Measurements from ENCODE around the gene TMIGD3. TPM values are rescaled to one million over a fixed set of nuclear protein-coding genes. Genes with fewer than 3 reads are reported as not detected.

TMIGD3 gene
- total RNA-seq, 1 donor from 2014 or later = not detected

- intact Hi-C loops (cut with micrococcal nuclease) = no loop called here
- no peak for DNase-seq (ENCODE audit: low spot score)
Observed at GRCh38 chr1:111468717-111469100, 34.7 kb downstream of the TMIGD3 start.

DNA sequence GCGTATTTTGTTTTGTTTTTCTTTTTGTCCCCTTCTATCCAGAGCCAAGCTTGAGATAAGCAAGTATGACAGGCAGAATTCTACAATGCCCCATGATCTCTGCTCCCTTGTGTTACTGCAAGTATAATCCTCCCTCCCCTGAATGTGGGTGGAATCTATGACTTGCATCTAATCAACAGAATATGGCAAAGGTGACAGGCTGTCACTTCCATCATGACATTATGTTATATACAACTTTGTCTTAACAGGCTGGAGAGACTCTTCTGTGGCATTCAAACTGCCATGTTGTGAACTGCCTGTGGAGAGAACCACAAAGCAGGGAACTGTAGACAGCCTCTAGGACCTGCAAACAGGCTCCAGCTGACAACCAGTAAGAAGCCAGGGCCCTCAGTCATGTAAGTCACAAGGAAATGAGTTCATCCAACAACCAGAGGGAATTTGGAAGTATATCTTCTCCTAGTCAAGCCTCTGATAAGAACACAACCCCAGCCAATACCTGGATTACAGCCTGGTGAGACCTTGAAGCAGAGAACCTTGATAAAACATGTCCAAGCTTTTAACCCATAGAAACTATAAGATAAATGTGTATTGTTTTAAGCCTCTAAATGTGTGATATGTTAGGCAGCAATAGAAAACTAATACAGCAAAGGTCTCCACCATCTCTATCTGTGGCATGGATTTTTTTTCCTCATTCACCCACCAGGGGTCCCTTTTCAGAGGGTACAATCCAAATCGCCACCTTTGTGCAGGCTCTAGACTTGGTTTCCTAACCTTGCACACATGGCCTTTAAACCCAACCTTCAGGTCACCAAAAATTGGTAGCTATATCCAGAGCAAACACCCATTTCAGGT is 35.3 kb downstream of the TMIGD3 start:
- H3K4me3 Mint-ChIP-seq = no peak overlapping the region
- H3K4me1 Mint-ChIP-seq (ENCODE audit: low read depth) = peaks cover 12% of the 10 kb centered on the region
- H3K27ac Mint-ChIP-seq = no peak overlapping the region
- no peaks in the 10 kb centered on the region for H3K27me3 Mint-ChIP-seq (ENCODE audit: insufficient read depth)
- no peaks in the 10 kb centered on the region for H3K9me3 Mint-ChIP-seq
- intact Hi-C loops (cut with micrococcal nuclease) = no loop called here
- no peak for DNase-seq (ENCODE audit: low spot score)
- H3K36me3 Mint-ChIP-seq (ENCODE audit: low read depth) = peaks cover 25% of the 10 kb centered on the region

More at GRCh38 chr1:111468717-111469100, 34.7 kb downstream of the TMIGD3 start:
- H3K9me3 Mint-ChIP-seq = no peaks in the 10 kb centered on the region
- no peak overlapping the region for H3K4me3 Mint-ChIP-seq
- peaks cover 13% of the 10 kb centered on the region for H3K4me1 Mint-ChIP-seq (ENCODE audit: low read depth)
- peaks cover under 1% of the 10 kb centered on the region for H3K27me3 Mint-ChIP-seq (ENCODE audit: insufficient read depth)
- peaks cover 21% of the 10 kb centered on the region for H3K36me3 Mint-ChIP-seq (ENCODE audit: low read depth)
- no peak overlapping the region for H3K27ac Mint-ChIP-seq

DNA sequence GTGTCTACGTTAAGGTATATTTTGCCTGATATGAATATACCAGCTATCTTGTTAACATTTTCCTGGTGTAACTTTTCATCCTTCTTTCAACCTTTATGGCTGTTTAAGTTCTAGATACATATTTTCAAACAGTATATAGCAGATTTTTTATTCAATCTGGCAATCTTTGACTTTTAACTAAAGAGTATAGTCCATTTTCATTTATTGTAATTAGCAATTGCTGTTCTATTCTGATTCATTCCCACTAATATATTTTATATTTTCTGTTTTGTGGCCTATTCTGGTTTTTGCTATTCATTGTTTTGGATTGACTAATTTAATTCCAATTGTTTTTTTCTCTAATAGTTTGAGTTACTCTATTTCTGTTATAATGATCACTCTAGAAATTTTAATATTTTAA is 37.0 kb downstream of the TMIGD3 start:
- Mint-ChIP-seq H3K27ac (no peak overlapping the region), H3K36me3 (ENCODE audit: low read depth) (peaks cover 33% of the 10 kb centered on the region), H3K4me1 (ENCODE audit: low read depth) (peaks cover 6% of the 10 kb centered on the region), H3K9me3 (no peaks in the 10 kb centered on the region), H3K27me3 (ENCODE audit: insufficient read depth) (no peaks in the 10 kb centered on the region), H3K4me3 (no peak overlapping the region)
- intact Hi-C loops (cut with micrococcal nuclease) = no loop called here
- no peak for DNase-seq (ENCODE audit: low spot score)

DNA sequence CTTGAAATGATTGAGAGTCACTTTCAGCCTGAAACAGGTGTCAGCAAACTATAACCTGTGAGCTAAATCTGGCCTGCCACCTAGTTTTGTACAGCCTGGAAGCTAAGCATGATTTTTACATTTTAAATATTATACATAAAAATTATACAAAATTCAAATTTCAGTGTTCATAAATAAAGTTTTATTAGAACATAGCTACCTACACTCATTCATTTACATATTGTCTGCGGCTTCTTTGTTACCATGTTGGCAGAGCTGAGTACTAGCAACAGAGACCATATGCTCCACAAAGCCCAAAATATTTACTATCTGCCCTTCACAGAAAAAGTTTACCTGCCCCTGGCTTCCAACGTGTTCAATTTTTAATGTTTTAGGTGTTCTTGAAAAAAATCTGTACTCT is 37.7 kb downstream of the TMIGD3 start:
- DNase-seq (ENCODE audit: low spot score) = no peak
- no peaks in the 10 kb centered on the region for H3K9me3 Mint-ChIP-seq
- H3K27ac Mint-ChIP-seq = no peak overlapping the region
- intact Hi-C loops (cut with micrococcal nuclease) = no loop called here
- no peak overlapping the region for H3K4me3 Mint-ChIP-seq
- peaks cover 6% of the 10 kb centered on the region for H3K4me1 Mint-ChIP-seq (ENCODE audit: low read depth)
- H3K27me3 Mint-ChIP-seq (ENCODE audit: insufficient read depth) = no peaks in the 10 kb centered on the region
- peaks cover 35% of the 10 kb centered on the region for H3K36me3 Mint-ChIP-seq (ENCODE audit: low read depth)

GRCh38 chr1:111463029-111463683 is 40.3 kb downstream of the TMIGD3 start:
- H3K9me3 Mint-ChIP-seq = no peaks in the 10 kb centered on the region
- no peaks in the 10 kb centered on the region for H3K27me3 Mint-ChIP-seq (ENCODE audit: insufficient read depth)
- H3K4me1 Mint-ChIP-seq (ENCODE audit: low read depth) = peaks cover 11% of the 10 kb centered on the region
- DNase-seq (ENCODE audit: low spot score) = no peak
- H3K4me3 Mint-ChIP-seq = no peak overlapping the region
- no peak overlapping the region for H3K27ac Mint-ChIP-seq
- intact Hi-C loops (cut with micrococcal nuclease) = no loop called here
- peaks cover 49% of the 10 kb centered on the region for H3K36me3 Mint-ChIP-seq (ENCODE audit: low read depth)

GRCh38 chr1:111462370-111463028 is 40.9 kb downstream of the TMIGD3 start:
- DNase-seq (ENCODE audit: low spot score) = no peak
- H3K4me1 Mint-ChIP-seq (ENCODE audit: low read depth) = peaks cover 11% of the 10 kb centered on the region
- no peaks in the 10 kb centered on the region for H3K27me3 Mint-ChIP-seq (ENCODE audit: insufficient read depth)
- intact Hi-C loops (cut with micrococcal nuclease) = no loop called here
- no peaks in the 10 kb centered on the region for H3K9me3 Mint-ChIP-seq
- H3K27ac Mint-ChIP-seq = no peak overlapping the region
- no peak overlapping the region for H3K4me3 Mint-ChIP-seq
- peaks cover 52% of the 10 kb centered on the region for H3K36me3 Mint-ChIP-seq (ENCODE audit: low read depth)

DNA sequence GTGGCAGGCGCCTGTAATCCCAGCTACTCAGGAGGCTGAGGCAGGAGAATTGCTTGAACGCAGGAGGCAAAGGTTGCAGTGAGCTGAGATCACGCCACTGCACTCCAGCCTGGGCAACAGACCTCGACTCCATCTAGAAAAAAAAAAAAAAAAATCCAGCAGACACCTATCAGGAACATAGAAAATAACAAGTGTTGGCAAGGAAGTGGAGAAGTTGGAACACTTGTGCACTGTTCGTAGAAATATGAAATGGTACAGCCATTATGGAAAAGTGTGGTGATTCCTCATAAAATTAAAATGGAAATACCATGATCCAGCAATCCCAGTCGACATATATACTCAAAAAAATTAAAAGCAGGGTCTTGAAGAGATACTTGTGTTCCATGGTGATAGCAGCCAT is 41.7 kb downstream of the TMIGD3 start:
- no peaks in the 10 kb centered on the region for H3K9me3 Mint-ChIP-seq
- H3K36me3 Mint-ChIP-seq (ENCODE audit: low read depth) = peaks cover 54% of the 10 kb centered on the region
- peaks cover 11% of the 10 kb centered on the region for H3K4me1 Mint-ChIP-seq (ENCODE audit: low read depth)
- intact Hi-C loops (cut with micrococcal nuclease) = no loop called here
- no peak overlapping the region for H3K4me3 Mint-ChIP-seq
- H3K27ac Mint-ChIP-seq = no peak overlapping the region
- DNase-seq (ENCODE audit: low spot score) = no peak
- H3K27me3 Mint-ChIP-seq (ENCODE audit: insufficient read depth) = no peaks in the 10 kb centered on the region

GRCh38 chr1:111455642-111456031 is 47.8 kb downstream of the TMIGD3 start:
- Mint-ChIP-seq H3K27ac (peak overlapping the region; percentile 71), H3K4me3 (peak overlapping the region; percentile 67), H3K4me1 (ENCODE audit: low read depth) (peaks cover 62% of the 10 kb centered on the region), H3K9me3 (no peaks in the 10 kb centered on the region), H3K36me3 (ENCODE audit: low read depth) (peaks cover 57% of the 10 kb centered on the region), H3K27me3 (ENCODE audit: insufficient read depth) (no peaks in the 10 kb centered on the region)
- intact Hi-C loops (cut with micrococcal nuclease) = loop anchor here (1.0 kb wide), 1 partner anchor 22 kb away; no protein-coding TSS in a partner anchor
- no peak for DNase-seq (ENCODE audit: low spot score)

GRCh38 chr1:111454859-111455641 is 48.4 kb downstream of the TMIGD3 start:
- Mint-ChIP-seq H3K27me3 (ENCODE audit: insufficient read depth) (no peaks in the 10 kb centered on the region), H3K4me1 (ENCODE audit: low read depth) (peaks cover 65% of the 10 kb centered on the region), H3K9me3 (no peaks in the 10 kb centered on the region), H3K36me3 (ENCODE audit: low read depth) (peaks cover 56% of the 10 kb centered on the region), H3K27ac (peak overlapping the region; percentile 79), H3K4me3 (peak overlapping the region; percentile 67)
- intact Hi-C loops (cut with micrococcal nuclease) = loop anchor here (1.0 kb wide), 1 partner anchor 22 kb away; no protein-coding TSS in a partner anchor
- DNase-seq (ENCODE audit: low spot score) = no peak

DNA sequence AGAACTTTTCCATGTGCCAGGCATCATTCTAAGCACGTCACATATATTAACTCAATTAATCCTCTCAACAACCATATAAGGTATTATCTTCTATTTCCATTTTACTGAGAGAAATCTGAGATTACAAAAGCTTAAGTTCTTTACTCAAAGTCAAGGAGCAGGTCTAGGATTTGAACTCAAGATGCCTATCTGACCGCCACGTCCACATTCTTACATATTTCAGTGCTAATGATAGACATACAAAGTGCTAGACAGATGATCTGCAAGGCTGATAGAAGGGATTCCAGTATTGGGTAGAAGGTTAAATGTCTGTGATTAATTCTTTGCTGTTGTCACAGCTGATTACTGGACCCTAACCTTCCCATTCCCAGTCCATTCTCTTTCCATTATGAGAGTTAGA is 49.7 kb downstream of the TMIGD3 start:
- no peak overlapping the region for H3K4me3 Mint-ChIP-seq
- peaks cover 70% of the 10 kb centered on the region for H3K4me1 Mint-ChIP-seq (ENCODE audit: low read depth)

DNA sequence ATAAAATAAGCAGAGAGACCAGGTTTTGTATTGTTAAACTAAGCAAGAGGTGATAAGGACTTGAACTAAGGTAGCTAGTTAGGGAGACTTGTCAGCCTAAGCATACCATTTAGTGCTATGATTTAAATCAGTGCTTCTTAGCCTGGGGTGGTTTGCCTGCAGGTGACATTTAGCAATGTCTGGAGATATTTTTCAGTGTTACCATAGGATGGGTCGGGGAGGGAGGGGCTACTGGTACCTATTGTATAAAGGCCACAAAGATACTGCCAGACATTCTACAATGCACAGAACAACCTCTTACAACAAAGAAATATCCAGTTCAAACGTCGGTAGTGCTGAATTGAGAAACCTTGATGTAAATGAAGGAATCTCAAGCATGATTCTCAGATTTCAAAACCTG is 50.9 kb downstream of the TMIGD3 start:
- Mint-ChIP-seq H3K27me3 (ENCODE audit: insufficient read depth) (no peaks in the 10 kb centered on the region), H3K4me3 (no peak overlapping the region), H3K27ac (no peak overlapping the region), H3K9me3 (no peaks in the 10 kb centered on the region), H3K4me1 (ENCODE audit: low read depth) (peaks cover 80% of the 10 kb centered on the region), H3K36me3 (ENCODE audit: low read depth) (peaks cover 46% of the 10 kb centered on the region)
- intact Hi-C loops (cut with micrococcal nuclease) = no loop called here
- DNase-seq (ENCODE audit: low spot score) = no peak

More for the DNA sequence above, 49.7 kb downstream of the TMIGD3 start:
- H3K27me3 Mint-ChIP-seq (ENCODE audit: insufficient read depth) = no peaks in the 10 kb centered on the region
- no peak for DNase-seq (ENCODE audit: low spot score)
- no peak overlapping the region for H3K27ac Mint-ChIP-seq
- intact Hi-C loops (cut with micrococcal nuclease) = no loop called here
- H3K36me3 Mint-ChIP-seq (ENCODE audit: low read depth) = peaks cover 53% of the 10 kb centered on the region
- no peaks in the 10 kb centered on the region for H3K9me3 Mint-ChIP-seq

DNA sequence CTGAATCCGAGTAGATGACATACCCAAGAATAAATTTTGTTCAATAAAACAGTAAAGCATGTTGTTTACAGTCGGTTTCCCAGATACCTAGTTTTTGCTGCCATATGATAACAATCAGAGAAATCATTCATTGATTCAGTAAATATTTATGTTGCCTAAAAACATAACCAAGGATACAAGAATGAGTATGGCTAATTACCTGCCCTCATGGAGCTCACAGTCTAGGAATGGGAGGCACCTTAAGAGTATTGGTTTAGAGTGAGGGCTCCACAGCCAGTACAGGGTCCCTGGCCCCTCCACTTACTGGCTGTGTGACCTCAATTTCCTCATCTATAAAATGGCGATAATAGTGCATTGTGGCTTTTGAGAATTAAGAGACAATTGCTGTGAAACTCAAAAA is 53.2 kb downstream of the TMIGD3 start:
- Mint-ChIP-seq H3K36me3 (ENCODE audit: low read depth) (peaks cover 40% of the 10 kb centered on the region), H3K4me3 (peak overlapping the region; percentile 100), H3K27ac (peak overlapping the region; percentile 96), H3K27me3 (ENCODE audit: insufficient read depth) (no peaks in the 10 kb centered on the region), H3K4me1 (ENCODE audit: low read depth) (peaks cover 81% of the 10 kb centered on the region), H3K9me3 (no peaks in the 10 kb centered on the region)
- DNase-seq (ENCODE audit: low spot score) = no peak
- intact Hi-C loops (cut with micrococcal nuclease) = no loop called here

Data from activated T-helper 1 cell treated with anti-CD3 and anti-CD28 coated beads, Interleukin-12 subunit alpha, Interleukin-12 subunit beta, Interleukin-2, Interleukin-4 antibody, amounts not matched to agents 30 ng/mL and 10 ng/mL and 1 ng/mL, durations not matched to agents 14 hours and 24 hours and 36 hours (primary cell).